Left ventricle myocardium inferior (tissue), 1 donor: ENCODE data around the gene ADGRA3. TPM values are rescaled to one million over a fixed set of nuclear protein-coding genes. Genes with fewer than 3 reads are reported as not detected.
A peak's percentile ranks its signal among the peaks of the same experiment; 100 is the strongest.

ENCODE experiments used
- DNase-seq: peaks from one replicate; pipeline ENCODE4 v3.0.0-alpha.2; 2020
- H3K27ac ChIP-seq: fragments of 200-600 bp; replicated peaks from 2 replicates; pipeline ENCODE4 v1.8.0; 2021
- H3K27me3 ChIP-seq: fragments of 200-600 bp; 2 replicates; pipeline ENCODE4 v1.8.0; 2021; ENCODE audit warnings: low read depth
- H3K36me3 ChIP-seq: fragments of 200-600 bp; 2 replicates; pipeline ENCODE4 v1.8.0; 2021
- H3K4me1 ChIP-seq: fragments of 200-600 bp; 2 replicates; pipeline ENCODE4 v1.8.0; 2021
- H3K4me3 ChIP-seq: fragments of 200-600 bp; 2 replicates; pipeline ENCODE4 v1.8.0; 2021; ENCODE audit warnings: mild to moderate bottlenecking, moderate library complexity
- H3K9me3 ChIP-seq: fragments of 200-600 bp; replicated peaks from 2 replicates; pipeline ENCODE4 v1.8.0; 2021
- intact Hi-C: fragments of 100-400 bp; cut with micrococcal nuclease; formaldehyde crosslinking; loops from one replicate; pipeline ENCODE4 v1.11.0; 2022
- total RNA-seq: library from RNA; stranded (reverse); fragmentation: NEBNext Ultra II Directional; extraction: Animal tissue kit (Norgen Biotek cat#: 25700); gene quantifications from one replicate; pipeline ENCODE4 v1.2.1, GENCODE V29; 2021
- TF ChIP-seq, protein P1 (sequence below): fragments of 200-600 bp; IDR thresholded peaks from 2 replicates; pipeline ENCODE4 v1.8.0; 2021; ENCODE audit warnings: antibody characterized with exemption, mild to moderate bottlenecking, borderline replicate concordance
- donor health status: DM: no; HTN: yes; CAD: no; lungs with severe emphysema.

The ADGRA3 gene
- total RNA-seq, 1 donor from 2014 or later, result 26.9 TPM

GRCh38 chr4:22522206-22522605, 6.3 kb upstream of the ADGRA3 start:
- H3K4me1 ChIP-seq, result no peaks in the 10 kb centered on the region
- H3K27ac ChIP-seq, result no peak overlapping the region
- DNase-seq, result no peak
- intact Hi-C loops, result no loop called here
- no peaks in the 10 kb centered on the region for H3K36me3 ChIP-seq
- TF ChIP-seq, protein P1, sequence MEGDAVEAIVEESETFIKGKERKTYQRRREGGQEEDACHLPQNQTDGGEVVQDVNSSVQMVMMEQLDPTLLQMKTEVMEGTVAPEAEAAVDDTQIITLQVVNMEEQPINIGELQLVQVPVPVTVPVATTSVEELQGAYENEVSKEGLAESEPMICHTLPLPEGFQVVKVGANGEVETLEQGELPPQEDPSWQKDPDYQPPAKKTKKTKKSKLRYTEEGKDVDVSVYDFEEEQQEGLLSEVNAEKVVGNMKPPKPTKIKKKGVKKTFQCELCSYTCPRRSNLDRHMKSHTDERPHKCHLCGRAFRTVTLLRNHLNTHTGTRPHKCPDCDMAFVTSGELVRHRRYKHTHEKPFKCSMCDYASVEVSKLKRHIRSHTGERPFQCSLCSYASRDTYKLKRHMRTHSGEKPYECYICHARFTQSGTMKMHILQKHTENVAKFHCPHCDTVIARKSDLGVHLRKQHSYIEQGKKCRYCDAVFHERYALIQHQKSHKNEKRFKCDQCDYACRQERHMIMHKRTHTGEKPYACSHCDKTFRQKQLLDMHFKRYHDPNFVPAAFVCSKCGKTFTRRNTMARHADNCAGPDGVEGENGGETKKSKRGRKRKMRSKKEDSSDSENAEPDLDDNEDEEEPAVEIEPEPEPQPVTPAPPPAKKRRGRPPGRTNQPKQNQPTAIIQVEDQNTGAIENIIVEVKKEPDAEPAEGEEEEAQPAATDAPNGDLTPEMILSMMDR, result no peak
- H3K4me3 ChIP-seq, result no peak overlapping the region
- no peaks in the 10 kb centered on the region for H3K9me3 ChIP-seq
- no peaks in the 10 kb centered on the region for H3K27me3 ChIP-seq

DNA sequence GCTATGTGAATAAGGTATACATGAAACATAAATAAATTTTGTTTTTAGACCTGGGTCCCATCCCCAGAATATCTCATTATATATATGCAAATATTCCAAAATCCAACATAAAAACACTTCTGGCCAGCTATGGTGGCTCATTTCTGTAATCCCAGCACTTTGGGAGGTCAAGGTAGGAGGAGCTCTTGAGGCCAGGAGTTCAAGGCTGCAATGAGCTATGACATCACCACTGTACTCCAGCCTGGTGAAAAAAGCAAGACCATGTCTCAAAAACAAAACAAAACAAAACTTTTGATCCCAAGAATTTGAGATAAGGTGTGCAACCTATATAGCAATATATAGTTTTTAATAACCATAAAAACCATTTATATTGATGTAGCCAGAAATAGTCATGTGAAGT, 5.4 kb upstream of the ADGRA3 start:
- no peak overlapping the region for H3K4me3 ChIP-seq
- H3K27me3 ChIP-seq, result no peaks in the 10 kb centered on the region
- H3K9me3 ChIP-seq, result no peaks in the 10 kb centered on the region
- H3K4me1 ChIP-seq, result peaks cover 8% of the 10 kb centered on the region
- TF ChIP-seq, protein P1, result no peak
- H3K36me3 ChIP-seq, result no peaks in the 10 kb centered on the region
- H3K27ac ChIP-seq, result no peak overlapping the region
- intact Hi-C loops, result no loop called here
- DNase-seq, result no peak

- Histone ChIP-seq H3K9me3 (no peaks in the 10 kb centered on the region), H3K27me3 (no peaks in the 10 kb centered on the region), H3K36me3 (no peaks in the 10 kb centered on the region), H3K4me3 (peak overlapping the region; percentile 72), H3K27ac (peak overlapping the region; percentile 85), H3K4me1 (peaks cover 44% of the 10 kb centered on the region)
- intact Hi-C loops, result no loop called here
- peak; percentile 61 for DNase-seq
- TF ChIP-seq, protein P1, result no peak
Observed at GRCh38 chr4:22515145-22515887, 550 bp downstream of the ADGRA3 start.

DNA sequence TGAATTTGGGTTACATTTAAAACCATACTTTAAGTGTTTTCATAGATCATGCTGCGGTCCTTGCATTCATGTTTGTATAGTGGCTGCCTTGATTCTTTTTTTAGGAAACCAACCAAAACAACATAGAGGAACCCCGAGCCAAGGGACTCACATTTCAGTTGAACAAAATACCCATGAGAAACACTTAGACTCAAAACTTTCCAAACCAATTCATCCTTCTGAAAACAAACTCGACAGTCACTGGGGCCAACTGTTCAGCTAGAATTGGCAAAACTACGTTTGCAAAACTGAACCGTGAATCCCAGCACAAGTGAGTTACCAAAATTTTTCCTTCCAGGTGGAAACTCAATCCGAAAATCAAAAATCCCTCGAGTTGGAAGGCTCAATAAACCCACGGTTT, 1.4 kb downstream of the ADGRA3 start:
- Histone ChIP-seq H3K36me3 (no peaks in the 10 kb centered on the region), H3K9me3 (no peaks in the 10 kb centered on the region), H3K4me1 (peaks cover 47% of the 10 kb centered on the region), H3K27ac (peak overlapping the region; percentile 85), H3K27me3 (no peaks in the 10 kb centered on the region), H3K4me3 (peak overlapping the region; percentile 72)
- no peak for DNase-seq
- TF ChIP-seq, protein P1, result no peak
- intact Hi-C loops, result no loop called here

- Histone ChIP-seq H3K36me3 (no peaks in the 10 kb centered on the region), H3K4me3 (peak overlapping the region; percentile 72), H3K27ac (no peak overlapping the region), H3K27me3 (no peaks in the 10 kb centered on the region), H3K9me3 (no peaks in the 10 kb centered on the region), H3K4me1 (peaks cover 47% of the 10 kb centered on the region)
- TF ChIP-seq, protein P1, result no peak
- DNase-seq, result no peak
- intact Hi-C loops, result no loop called here
Observed at GRCh38 chr4:22514001-22514400, 1.9 kb downstream of the ADGRA3 start.
